ENCODE results near the gene EEIG2.
"Not testable (repeated sequence)": the region's sequence is repeated elsewhere in the genome, so short reads cannot be mapped to it uniquely, and the experiment has no call there.

Gene EEIG2

DNA sequence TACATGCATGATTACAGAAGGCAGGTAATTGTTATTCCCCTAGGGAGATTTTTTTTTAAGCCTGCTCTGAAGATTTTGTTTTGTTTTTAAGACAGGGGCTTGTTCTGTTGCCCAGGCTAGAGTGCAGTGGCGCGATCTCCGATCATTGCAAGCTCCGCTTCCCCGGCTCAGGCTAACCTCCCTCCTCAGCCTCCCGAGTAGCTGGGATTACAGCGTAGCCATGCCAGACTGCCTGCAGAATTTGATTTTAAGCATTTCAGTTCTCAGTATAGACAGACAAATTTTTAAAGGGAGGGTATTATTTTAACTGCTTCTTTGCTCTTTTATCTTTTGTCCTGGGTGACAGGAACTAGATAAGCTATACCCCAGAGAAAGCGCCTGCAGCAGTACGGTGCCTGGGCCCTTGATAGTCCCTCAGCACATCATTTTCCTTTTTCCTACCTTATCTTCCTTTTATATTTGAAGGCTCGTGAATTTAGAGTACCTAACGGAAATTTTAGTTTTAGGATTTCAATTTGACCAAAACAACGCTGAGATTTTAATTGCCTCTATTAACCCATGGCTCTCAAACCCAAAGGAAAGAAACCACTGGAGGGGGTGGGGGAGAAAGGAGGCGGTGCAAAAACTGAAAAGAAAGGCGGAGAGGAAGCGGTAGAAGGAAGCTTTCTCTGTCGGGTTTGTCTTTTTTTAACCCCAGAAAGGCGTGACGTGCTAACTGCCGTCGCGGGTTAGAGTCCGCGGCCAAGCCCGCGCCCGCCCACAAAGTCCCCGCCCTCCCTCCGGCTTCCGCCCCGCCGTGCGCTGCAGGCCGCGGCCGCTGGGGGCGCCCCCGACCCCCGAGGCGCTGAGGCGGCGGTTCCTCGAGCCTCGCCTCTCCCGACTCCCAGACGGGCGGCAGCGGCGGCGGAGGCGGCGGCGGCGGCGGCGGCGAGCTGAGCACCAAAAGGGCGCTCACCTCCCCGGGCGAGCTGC, at the start of gene EEIG2:
TSS of gene EEIG2 (plus strand) at position 886 of the 972 bp plus-strand sequence. CDS start 329 bp downstream, outside the sequence.
- peak; percentile 91 for DNase-seq (ENCODE audit: low spot score)

DNA sequence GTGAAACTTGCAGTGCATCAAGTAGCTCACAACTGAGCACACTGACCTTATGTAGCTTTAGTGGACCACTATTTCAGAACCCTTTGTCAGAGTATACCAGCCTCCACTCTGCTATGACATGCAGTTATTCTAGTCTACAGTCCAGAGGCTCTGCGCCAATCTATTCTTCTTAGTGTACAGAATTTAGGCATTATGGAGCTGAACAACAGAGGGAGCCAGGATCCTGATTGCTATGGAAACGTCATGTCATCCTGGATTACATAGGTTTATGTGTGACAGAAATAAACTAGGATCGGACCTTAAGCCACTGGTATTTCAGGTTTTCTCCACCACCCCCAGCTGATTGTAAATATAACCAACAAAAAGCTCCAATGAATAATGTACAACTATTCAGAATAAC, 48.1 kb upstream of the EEIG2 start:
- DNase-seq (ENCODE audit: low spot score) = no peak

- peak; percentile 61 for DNase-seq (ENCODE audit: low spot score)
Measured at GRCh38 chr1:108512239-108513043, 47.5 kb upstream of the EEIG2 start.

GRCh38 chr1:108513044-108513415, 46.9 kb upstream of the EEIG2 start:
- no peak for DNase-seq (ENCODE audit: low spot score)

GRCh38 chr1:108513914-108514313, 46.0 kb upstream of the EEIG2 start:
- DNase-seq (ENCODE audit: low spot score) = not testable (repeated sequence)

GRCh38 chr1:108517301-108517897, 42.5 kb upstream of the EEIG2 start:
- not testable (repeated sequence) for DNase-seq (ENCODE audit: low spot score)

DNA sequence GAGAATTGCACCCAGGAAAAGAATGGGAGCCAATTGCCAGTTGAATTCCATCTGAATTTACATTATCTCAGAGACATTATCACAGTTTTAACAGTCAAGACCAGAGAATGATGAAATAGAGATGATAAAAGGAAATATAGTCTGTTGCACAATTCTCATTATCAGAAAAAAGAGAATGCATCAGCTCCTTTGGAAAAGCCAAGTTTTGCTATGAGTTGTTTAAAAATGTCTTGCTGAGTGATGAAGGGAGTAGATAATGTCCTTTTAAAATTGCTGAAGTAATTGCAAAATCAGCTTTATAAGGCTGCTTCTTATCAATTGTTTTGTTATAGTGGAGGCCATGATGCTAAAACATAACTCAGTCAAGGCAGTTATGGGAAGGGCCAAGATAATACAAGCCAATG, 37.9 kb upstream of the EEIG2 start:
- DNase-seq (ENCODE audit: low spot score) = no peak

- DNase-seq (ENCODE audit: low spot score) = no peak
Measured at GRCh38 chr1:108523829-108524228, 36.1 kb upstream of the EEIG2 start.

DNA sequence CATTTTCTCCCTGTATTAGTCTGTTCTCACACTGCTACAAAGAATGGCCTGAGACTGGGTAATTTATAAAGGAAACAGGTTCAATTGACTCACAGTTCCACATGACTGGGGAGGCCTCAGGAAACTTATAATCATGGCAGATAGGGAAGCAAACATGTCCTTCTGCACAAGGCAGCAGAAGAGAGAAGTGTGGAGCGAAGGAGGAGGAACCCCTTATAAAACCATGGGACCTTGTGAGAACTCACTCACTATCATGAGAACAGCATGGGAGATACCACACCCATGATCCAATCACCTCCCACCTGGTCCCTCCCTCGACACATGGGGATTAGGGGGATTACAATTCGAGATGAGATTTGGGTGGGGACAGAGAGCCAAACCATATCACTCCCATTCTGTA, 35.2 kb upstream of the EEIG2 start:
- no peak for DNase-seq (ENCODE audit: low spot score)

GRCh38 chr1:108527135-108527534, 32.8 kb upstream of the EEIG2 start:
- DNase-seq (ENCODE audit: low spot score) = no peak

DNA sequence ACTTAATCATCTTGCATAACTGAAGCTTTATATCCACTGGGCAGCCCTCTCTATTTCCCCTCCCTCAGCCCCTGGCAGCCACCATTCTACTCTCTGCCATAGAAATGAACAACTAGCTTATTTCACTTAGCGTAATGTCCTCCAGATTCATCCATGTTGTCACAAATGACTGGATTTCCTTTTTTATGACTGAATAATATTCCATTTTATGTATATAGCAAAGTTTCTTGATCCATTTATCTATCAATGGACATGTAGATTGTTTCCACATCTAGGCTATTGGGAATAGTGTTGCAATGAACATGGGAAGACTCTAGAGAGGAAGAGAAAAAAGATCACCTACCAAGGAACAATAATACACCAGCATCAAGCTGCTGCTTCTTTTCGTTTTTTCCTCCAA, 32.1 kb upstream of the EEIG2 start:
- DNase-seq (ENCODE audit: low spot score) = no peak

GRCh38 chr1:108531444-108531843, 28.5 kb upstream of the EEIG2 start:
- no peak for DNase-seq (ENCODE audit: low spot score)

GRCh38 chr1:108532730-108533129, 27.2 kb upstream of the EEIG2 start:
- DNase-seq (ENCODE audit: low spot score) = no peak

DNA sequence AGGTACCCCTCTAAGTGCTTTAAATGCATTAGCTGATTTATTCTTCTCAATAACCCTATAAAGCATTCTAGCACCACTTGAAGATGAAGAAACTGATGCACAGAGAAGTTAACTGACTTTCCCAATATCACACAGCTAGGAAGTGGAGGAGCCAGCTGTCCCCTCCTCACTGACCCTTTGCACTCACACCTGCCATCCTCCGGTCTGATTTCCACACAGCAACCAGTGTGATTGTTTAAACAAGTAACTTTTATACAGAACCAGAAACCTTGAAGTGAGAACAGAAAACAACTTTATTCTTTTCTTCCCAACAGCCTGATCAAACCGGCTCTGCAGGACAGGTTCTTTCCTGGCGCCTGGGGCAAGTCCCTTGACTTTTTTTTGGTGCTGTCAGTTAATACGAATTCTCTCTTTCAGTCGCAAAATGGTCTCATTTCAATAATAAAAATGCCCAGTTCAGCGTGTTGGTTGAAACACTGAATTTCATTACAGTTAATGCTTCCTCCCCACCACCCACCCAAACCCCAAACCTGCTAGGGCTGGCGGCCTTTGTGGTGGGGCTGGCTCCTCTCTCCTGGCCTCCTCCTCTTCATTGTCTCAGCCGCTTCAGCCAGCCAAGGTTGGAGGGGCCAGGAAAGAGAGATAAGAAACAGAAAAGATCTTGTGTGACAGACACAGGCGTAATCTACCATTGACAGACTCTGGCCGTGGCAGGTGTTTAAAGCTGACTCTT, 26.4 kb upstream of the EEIG2 start:
- no peak for DNase-seq (ENCODE audit: low spot score)

GRCh38 chr1:108534759-108535158, 25.1 kb upstream of the EEIG2 start:
- no peak for DNase-seq (ENCODE audit: low spot score)

GRCh38 chr1:108535315-108535897, 24.5 kb upstream of the EEIG2 start:
- not testable (repeated sequence) for DNase-seq (ENCODE audit: low spot score)

GRCh38 chr1:108536021-108536420, 23.9 kb upstream of the EEIG2 start:
- DNase-seq (ENCODE audit: low spot score) = not testable (repeated sequence)

DNA sequence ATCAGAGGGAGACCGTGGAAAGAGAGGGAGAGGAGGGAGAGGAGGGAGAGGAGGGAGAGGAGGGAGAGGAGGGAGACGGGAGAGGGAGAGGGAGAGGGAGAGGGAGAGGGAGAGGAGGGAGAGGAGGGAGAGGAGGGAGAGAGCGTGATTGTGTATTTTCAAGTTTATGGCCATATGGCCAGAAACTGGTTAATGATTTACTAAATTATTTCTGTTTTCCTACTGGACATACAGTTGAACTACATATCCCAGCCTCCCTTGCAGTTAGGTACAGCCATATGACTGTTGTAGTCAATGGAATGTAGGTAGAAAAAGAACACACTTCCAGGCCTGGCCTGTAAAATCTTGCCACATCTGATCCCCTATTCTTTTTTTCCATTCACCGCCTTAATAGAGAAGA, 23.1 kb upstream of the EEIG2 start:
- DNase-seq (ENCODE audit: low spot score) = not testable (repeated sequence)

GRCh38 chr1:108537976-108538375, 21.9 kb upstream of the EEIG2 start:
- no peak for DNase-seq (ENCODE audit: low spot score)

- no peak for DNase-seq (ENCODE audit: low spot score)
Measured at GRCh38 chr1:108540977-108541376, 18.9 kb upstream of the EEIG2 start.

- no peak for DNase-seq (ENCODE audit: low spot score)
Measured at GRCh38 chr1:108541861-108542260, 18.0 kb upstream of the EEIG2 start.
